Measurements from ENCODE around the gene ABHD12.
"Not testable (repeated sequence)": the region's sequence is repeated elsewhere in the genome, so short reads cannot be mapped to it uniquely, and the experiment has no call there.

ABHD12 gene

DNA sequence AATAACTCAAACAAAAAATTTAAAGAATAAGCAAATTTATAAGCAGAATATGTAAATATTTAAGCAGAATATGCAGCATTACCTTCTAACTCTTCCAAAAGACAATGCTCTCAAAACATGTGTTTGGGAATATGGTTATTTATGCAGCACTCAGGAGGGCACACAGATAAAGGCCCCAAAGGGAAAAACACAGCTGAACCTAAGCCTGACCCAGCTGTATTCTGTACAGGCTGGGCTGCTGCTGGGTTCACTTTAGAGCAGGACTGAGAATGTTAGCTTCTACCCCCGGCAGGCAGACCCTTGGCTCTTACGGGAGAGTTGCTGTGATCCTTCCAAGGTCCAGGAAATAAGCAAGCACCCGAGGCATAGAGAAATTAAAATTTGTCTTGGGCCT lies 37.3 kb downstream of the ABHD12 start:
- DNase-seq = no peak

DNA sequence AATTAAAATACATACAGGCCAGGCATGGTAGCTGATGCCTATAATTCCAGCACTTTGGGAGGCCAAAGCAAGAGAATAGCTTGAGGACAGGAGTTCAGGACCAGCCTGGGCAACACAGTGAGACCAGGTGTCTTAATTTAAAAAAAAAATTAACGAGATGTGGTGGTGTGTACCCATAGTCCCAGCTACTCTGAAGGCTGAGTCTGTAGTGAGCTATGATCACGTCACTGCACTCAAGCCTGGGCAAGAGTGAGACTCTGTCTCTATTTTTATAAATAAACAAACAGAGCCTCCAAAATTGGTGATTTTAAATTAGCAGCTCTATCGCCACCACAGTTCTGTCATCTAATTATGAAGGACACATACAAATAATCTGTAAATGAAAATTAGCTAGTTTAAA lies 37.9 kb downstream of the ABHD12 start:
- DNase-seq = no peak

DNA sequence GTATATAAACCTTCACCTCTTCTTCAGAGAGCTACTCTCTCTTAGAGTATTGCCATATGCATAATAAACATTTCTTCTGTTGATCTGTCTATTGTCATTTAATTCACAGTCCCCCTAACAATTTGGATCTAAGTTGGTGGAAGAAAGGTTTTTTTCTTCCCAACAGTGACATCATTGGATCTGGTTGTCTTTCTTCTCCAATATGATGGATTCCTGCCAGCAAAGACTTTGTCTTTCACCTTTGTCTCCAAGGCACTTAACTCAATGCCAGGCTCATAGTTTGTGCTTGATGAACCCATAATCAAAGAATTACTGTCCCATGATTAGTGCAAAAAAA lies 39.6 kb downstream of the ABHD12 start:
- DNase-seq = no peak

DNA sequence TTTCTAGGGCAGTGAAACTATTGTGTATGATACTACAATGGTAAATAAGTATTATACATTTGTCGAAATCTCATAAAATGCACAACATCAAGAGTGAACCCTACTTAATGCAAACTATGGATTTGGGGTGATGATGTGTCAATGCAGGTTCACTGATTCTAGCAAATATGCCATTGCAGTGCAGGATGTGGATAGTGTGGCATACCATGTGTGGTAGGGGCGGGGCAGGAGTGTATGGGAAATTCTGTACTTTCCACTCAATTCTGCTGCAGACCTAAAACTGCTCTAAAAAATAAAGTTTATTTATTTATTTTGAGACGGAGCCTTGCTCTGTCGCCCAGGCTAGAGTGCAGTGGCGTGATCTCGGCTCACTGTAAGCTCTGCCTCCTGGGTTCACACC lies 44.3 kb downstream of the ABHD12 start:
- DNase-seq = no peak

DNA sequence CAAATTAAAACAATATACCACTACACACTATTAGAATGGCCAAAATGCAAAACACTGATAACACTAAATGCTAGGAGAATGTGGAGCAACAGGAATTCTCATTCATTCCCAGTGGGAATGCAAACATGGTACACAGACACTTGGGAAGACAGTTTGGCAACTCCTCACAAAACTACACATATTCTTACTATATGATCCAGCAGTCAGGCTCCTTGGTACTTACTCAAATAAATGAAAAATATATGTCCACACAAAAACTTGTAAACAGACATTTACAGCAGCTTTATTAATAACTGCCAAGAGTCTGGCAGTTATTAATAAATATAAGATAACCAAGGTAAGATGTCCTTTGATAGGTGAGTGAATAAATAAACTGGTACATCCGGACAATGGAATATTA lies 44.9 kb downstream of the ABHD12 start:
- no peak for DNase-seq

DNA sequence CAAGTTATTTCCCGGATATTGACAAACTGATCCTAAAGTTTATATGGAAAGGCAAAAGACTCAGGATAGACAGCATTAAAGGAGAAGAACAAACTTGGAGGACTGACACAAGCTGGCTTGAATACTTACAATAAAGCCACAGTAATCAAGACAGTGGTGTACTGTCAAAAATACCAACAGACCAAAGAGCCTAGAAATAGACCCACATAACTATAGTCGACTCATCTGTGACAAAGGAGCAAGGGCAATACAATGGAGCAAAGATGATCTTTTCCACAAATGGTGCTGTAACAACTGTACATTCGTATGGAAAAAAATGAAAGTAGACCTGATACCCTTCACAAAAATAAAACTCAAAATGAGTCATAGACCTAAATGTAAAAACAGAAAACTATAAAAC lies 46.0 kb downstream of the ABHD12 start:
- no peak for DNase-seq

DNA sequence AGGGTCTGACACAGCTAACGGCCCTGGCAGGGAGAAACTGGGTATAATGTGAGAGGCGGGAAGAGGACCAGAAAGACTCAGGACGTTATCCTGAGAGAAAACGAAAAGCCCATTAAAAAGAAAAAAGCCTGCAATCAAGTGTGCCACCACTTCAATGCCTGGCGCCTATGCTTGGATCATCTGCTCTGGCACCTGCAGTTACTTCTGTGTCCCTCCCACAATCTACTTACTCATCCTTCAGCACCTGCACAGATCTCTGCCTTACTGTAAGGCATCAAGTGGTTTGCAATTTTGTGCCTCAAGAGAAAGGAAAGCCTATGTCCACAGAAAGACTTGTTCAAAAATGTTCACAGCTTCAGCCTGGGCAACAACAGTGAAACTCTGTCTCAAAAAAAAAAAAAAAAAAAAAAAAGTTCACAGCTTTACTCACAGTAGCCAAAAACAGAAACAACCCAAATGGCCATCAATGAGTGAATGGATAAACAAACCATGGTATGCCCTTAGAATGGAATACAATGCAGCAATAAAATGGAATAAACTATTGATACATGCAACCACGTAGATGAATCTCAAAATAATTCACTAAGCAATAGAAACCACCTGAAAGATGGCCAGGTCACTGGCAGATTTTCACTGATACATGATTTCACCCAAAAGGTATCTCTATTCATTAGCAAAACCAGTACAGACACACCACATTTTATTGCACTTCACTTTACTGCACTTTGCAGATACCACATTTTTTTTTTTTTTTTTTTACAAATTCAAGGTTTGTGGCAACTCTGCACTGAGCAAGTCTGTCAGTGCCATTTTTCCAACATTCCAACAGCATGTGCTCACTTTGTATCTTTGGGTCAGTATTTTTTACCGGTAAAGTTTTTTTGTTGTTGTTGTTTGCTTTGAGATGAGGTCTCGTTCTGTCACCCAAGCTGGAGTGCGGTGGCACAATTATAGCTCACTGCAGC lies 48.6 kb downstream of the ABHD12 start:
- DNase-seq = no peak

DNA sequence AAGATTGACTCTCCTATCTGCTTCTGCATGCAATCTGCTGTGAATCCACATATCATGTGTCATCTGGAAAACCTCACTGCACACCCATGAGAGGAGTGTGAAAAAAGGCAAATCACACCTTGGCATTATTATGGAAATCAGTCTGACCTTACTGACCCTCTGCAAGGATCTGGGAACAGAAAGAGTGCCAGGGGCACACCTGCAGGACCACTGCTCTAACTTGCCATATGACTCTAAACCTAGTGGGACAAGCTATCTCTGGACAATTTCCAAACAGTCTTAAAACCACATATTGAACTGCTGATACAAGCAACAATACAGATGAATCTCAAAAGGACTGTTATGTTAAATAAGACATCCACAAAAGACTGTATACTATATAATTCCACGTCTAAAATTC lies 50.3 kb downstream of the ABHD12 start:
- DNase-seq = no peak

DNA sequence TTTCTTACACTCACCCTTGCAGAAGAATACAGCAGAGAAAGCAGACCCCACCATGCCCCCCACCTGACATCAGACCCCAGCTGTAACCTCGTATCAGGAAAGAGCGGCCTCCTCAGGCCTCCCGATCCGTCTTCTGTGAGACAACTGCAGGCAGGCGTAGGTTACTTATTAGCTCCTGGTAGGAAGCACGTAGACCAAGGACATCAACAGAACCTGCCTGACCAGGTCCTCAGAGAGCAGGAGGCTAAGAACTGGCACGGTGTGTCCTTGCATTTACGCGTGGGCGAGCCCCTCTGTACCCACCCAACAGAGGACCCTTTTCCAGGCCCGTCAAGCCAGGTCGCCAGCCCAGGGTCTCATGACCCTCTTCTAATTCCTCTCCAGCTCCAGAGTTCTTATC lies 51.0 kb downstream of the ABHD12 start:
- no peak for DNase-seq

DNA sequence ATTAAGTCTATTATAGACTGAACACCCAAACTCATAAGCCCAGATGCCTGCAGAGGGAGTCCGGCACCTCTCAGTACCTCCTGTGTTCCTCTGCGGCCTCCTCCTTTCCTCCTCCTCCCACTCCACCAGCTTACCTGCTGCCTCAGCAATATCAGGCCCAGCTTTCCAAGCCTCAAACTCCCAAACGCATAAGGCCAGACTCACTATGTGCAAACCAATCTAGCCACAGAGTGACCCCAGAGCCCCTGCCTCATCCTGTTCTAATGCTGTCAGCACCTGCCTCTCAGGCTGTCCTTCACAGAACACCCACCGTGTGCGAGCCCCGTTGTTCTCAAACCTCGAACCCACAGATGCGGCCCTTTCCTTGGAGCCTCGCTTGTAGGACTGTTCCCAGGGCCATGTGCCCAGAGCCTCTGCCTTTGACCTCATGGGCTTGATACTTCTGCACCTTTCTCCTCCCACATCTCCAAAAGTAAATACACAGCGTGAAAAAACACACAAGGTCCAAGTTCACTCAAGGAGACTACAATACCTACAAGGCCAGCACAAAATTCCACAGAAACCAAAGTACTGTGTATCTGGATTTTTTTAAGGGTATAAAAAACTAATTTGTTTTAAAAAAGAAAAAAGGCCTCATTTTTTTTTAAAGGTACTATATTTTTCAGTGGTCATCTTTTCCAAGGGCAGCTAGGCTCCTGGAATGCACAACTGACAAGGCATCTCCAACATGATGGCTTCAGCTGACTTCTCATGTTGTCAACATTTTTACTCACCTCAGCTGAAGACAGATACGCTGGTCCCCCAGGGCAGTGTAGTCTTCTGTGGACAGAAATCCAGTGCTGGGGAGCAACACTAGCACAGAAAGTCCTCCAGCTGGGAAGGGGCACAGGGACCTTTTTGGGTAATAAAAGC lies 52.3 kb downstream of the ABHD12 start:
- no peak for DNase-seq

DNA sequence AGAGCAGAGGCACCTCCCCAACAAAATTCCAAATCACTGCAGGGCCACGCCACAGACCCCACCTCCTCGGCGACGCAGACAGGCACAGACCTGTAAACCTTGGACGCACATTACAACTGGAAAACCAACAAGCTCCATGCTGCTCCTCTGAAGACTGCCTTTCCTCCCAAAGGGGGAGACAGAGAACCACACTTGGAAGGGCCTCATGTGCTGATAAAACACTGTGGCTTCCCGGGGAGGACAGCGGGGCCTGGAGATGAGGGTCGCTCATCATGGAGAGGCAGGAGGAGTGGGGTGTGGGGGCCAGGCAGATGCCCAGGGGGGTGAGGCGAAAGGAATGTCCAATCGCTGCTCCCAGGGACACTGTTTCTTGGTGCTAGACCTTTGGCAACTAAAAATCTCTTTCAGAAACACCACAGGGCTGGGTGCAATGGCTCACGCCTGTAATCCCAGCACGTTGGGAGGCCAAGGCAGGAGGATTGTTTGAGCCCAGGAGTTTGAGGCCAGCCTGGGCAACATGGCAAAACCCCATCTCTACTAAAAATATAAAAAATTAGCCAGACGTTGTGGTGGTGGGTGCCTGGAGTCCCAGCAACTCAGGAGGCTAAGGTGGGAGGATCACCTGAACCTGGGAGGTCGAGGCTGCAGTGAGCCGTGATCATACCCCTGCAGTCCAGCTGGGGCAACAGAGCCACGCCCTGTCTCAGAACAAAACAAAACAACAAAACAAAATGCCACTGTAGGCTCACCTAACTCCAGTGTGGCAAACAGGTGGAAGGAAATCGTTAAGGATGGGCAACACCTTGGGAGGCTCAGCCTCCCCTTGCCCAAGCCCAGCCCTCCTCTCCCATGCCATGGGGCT lies 53.8 kb downstream of the ABHD12 start:
- DNase-seq = no peak

DNA sequence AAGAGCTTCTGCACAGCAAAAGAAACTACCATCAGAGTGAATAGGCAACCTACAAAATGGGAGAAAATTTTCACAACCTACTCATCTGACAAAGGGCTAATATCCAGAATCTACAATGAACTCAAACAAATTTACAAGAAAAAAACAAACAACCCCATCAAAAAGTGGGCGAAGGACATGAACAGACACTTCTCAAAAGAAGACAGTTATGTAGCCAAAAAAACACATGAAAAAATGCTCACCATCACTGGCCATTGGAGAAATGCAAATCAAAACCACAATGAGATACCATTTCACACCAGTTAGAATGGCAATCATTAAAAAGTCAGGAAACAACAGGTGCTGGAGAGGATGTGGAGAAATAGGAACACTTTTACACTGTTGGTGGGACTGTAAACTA lies 55.7 kb downstream of the ABHD12 start:
- DNase-seq = not testable (repeated sequence)

DNA sequence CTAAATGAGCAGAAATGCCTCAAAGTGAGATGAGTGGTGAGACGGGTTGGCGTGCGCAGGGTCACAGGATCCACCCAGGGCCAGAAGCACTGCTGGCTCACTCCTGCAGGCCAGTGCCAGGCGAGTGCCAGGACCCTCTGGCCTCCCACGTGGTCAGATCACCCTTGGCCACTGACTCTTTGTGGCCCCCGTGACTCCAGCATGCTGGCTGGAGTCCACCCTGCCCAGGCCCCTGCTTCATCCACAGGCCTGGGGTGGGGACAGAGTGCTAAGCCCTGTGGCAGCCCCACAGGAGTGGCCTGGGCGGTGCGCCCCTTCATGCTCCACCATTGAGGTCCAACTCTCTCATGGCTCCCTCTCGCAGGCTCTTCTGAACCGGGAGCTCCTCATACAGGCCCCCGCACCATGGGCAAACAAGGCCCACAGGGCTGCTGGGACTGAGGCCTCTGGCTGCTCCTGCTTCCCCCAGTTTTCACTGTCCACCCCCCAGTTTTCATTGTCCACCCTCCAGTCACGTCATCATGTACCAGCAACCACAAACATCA lies 61.6 kb downstream of the ABHD12 start:
- no peak for DNase-seq

DNA sequence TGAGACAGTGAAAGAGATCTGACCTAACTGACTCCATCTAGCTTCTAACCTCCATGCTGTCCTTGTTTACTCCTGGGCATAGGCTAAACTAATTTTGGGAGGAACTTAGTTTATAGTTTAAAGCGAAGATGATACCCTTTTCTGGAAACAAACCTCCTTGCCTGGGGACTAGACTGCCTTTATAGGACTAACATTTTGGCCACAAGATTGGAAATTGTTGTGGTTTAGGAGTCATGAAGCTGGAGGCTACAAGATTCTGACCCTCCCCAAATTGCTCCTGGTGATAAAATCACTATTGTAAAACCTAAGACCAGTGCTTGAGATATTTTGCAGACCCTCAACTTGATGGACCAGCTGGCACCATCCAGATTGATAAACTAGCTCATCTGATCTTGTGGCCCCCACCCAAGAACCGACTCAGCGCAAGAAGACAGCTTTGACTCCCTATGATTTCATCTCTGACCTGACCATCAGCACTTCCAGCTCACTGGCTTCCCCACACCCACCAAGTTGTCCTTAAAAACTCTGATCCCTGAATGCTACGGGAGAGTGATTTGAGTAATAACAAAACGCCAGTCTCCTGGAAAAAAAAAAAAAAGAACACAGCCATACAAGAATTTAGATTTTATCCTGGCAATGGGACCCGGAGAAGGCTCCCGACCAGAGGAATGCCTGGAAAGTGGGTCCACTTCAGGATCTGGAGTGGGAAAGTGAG lies 63.0 kb downstream of the ABHD12 start:
- no peak for DNase-seq

DNA sequence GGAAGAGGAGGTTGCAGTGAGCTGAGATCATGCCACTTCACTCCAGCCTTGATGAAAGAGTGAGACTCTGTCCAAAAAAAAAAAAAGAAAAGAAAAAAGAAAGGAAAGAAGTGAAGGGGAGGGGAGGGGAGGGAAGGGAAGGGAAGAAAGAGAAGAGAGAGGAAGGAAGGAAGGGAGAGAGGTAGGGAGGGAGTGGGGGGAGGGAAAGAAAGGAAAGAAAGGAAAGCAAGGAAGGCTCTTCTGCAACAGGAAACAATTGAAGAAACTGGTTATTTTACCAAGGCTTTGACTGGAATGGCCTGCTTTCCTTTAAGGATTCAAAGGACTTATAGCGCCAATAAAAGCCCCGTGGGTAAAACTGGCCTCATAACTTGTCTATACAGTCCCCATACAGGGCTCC lies 64.6 kb downstream of the ABHD12 start:
- no peak for DNase-seq

DNA sequence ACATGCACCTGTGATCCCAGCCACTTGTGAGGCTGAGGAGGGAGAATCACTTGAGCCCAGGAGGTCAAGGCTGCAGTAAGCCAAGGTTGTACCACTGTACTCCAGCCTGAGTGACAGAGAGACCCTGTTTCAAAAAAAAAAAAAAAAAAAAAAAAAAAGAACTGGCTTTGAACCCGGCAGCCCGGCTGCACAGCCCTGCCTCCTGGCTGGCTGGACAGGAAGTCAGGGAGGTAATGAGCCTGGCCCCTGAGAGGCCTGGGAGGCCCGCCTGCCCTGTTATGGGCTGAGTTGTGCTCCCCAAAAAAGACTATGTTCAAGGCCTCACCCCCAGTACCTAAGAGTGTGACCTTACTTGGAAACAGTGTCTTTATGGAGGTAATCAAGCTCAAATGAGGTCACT lies 65.6 kb downstream of the ABHD12 start:
- DNase-seq = no peak

DNA sequence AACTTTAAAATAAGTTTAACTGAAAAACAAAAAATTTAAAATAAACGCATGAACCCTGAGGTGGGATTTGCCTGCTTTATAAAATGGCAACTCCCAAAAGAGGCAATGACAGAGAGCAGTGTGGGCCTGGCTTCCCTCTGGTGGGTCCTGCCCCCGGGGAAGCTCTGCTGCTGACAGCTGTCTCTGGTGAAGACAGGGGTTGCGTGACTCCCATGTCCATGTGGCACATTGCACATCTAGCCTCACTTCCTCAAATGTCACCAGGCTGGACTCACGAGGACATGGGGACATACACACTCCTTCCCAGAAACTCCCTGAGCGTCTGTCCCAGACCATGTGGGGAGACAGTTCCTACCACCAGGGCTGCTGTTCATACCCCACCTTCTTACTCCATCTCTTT lies 66.2 kb downstream of the ABHD12 start:
- DNase-seq = no peak

DNA sequence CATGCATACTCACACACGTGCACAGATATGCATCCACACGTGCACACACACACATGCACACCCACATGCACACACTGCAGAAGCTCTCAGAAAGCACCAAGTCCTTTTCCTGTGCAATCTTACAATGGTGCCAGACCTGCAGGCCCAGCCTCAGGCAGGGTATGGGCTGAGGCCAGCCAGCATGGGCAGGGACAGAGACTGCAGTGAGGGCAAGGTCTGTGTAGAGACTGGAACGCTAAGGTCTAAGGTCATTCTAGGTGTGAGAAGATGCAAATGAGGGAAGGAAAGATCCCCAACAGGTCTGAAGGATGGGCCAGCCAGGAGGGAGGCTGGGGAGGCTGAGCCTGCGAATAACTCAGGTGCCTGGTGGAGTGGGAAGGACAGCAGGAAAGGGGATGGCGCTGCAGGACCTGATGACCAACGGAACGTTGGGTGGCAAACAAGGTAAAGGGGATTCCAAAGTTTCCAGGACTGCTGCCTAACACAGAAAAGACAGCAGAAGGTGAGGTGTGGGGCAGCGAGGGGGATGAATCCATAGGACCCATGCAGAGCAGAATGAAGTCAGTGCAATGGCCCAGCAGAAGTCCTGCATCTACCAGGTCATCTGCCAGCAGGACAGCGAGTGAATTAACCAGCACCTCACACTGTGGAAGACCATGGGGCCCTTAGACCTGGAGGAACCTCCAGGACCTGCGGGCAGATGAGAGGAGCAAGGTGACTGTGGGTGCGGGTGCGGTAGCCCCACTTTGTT lies 67.0 kb downstream of the ABHD12 start:
- DNase-seq = no peak

DNA sequence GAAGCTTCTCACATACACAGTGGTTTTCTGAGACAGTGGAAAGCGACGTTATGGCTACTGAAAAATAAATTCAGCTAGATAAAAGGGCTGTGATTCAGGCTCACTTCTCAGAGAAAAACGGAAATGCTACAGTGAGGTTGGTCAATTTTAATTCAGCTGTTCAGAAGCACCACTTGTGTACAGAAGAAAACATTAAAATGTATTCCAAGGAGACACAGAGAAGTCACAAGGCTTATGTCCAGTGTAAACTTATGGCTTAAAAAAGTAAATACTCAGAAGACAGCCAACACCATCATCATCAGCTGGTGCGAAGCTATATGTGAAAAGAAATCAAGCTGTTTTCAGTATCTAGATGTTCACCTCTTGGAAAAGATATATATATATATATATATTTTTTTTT lies 68.6 kb downstream of the ABHD12 start:
- no peak for DNase-seq

DNA sequence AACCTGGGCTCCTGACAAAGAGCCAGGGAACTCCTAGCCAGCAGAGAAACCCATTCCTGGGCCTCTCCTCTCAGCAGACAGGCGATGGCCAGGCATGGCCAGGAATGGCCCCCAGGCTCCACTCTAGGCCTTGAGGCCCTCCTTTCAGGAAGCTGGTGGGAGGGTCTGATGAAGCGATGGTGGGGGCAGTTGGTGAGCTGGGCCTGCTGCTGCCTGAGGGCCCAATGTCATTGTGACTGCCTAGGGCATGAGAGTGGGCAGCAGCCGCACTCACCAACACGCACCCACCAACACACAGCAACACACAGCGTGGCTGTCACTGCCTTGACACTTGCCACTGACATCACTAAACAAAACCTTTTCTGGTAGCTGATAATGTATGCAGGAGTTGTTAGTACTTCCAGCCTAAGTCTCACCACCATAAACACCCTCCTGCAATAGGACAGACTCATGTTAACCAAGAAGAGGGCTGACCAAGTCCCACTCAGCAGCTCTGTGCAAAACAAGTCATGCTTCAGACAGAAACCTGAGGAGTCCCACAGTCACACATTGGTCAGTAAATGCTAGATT lies 69.3 kb downstream of the ABHD12 start:
- no peak for DNase-seq

All from right hindlimb (tissue), 1 donor.